ENCODE measurements around the gene SMIM28.
"Not testable (repeated sequence)": the region's sequence is repeated elsewhere in the genome, so short reads cannot be mapped to it uniquely, and the experiment has no call there.

Gene SMIM28

DNA sequence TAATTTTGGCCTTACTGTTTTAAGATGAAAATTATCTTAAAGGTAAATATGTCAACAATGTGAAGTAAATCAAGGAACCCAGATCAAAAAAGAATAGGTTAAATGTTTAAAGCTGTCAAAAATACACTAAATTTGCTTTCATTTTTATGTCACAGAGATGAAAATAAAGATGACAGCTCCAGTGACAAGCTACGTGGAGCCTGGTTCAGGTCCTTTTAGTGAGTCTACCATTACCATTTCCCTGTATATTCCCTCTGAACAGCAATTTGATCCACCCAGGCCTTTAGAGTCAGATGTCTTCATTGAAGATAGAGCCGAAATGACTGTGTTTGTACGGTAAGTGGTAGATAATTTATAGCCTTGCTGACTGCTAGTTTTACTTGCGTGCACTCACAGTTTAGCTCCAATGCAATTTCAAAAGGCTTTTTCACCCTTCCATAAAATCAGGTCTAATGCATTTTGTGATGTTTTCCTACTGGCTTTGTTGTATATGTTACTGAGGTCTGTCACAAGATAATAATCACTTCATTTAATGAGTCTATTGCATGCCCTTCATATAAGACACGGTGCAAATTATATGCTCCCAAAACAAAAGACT, 28.2 kb downstream of the SMIM28 start:
- no peak for DNase-seq (ENCODE audit: low spot score)

DNA sequence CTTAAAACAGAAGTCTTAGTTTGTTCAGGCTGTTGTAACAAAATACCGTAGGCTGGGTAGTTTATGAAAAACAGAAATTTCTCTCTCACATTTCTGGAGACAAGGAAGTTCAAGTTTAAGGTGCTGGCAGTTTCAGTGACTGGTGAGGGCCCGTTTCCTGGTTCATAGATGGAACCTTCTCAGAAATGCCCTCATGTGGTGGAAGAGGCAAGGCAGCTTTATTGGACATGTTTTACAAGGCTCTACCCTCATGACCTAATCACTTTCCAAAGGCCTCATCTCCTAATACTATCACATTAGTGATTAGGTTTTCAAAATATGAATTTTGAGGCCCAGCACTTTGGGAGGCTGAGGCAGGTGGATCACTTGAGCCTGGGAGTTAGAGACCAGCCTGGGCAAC, 28.7 kb downstream of the SMIM28 start:
- DNase-seq (ENCODE audit: low spot score) = no peak

DNA sequence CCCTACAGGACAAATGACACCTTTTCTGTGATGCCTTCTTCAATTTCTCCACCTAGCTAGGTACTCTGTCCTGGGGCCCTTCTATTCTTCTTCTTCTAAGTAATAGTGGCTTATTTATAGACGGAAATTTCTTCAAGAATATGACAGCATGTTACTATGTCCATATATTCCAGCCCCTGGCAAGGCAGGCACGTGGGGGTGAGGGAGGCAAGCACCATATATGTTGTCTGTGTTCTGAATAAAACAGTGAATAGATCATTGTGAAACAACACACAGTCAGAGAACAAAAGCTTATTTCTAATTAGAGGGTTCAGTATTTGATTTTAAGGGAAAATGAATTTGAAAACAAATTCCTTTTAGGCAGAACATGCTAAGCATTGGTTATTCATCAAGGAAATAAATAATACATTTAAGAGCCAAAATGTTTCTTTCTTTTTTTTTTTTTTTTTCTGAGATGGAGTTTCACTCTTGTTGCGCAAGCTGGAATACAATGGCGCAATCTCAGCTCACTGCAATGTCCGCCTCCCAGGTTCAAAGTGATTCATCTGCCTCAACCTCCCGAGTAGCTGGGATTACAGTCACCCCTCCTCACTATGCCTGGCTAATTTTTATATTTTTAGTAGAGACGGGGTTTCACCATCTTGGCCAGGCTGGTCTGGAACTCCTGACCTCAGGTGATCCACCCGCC, 32.5 kb downstream of the SMIM28 start:
- DNase-seq (ENCODE audit: low spot score) = no peak

DNA sequence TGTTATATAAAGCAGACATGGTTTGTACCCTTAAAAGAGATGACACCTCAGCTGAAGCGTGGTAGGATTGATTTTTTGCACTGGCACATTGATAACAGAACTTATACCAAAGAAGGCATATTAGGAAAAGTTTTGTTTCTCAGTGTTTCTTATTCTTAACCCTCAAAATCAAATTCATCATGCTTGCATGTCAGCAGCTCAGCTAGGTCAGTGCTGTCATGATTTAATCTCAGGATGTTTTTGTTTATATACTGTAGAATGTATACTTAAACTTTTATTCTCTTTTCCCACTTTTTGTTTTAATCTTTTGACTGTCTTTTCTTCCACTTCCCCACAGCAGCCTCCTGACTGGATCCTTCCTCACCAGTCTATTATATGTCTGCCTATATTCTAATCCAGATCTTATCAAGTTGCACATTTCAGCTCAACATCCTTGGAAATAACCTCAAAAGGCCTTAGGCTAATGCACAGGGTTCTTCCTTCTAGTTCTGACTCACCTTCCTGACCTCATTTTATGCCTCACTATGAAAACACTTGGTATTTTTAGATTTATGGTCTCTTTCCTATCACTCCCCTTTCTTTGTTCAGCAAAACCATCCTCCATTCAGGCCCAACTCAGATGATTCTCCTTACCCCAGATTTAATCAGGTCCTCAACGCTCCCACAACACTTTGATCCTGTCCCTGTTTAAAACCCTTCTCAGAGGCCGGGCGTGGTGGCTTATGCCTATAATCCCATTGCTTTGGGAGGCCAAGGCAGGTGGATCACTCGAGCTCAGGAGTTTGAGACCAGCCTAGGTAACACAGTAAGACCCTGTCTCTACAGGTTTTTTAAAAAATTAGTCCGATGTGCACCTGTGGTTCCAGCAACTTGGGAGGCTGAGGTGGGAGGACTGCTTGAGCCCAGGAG, 33.5 kb downstream of the SMIM28 start:
- peak; percentile 61 for DNase-seq (ENCODE audit: low spot score)

DNA sequence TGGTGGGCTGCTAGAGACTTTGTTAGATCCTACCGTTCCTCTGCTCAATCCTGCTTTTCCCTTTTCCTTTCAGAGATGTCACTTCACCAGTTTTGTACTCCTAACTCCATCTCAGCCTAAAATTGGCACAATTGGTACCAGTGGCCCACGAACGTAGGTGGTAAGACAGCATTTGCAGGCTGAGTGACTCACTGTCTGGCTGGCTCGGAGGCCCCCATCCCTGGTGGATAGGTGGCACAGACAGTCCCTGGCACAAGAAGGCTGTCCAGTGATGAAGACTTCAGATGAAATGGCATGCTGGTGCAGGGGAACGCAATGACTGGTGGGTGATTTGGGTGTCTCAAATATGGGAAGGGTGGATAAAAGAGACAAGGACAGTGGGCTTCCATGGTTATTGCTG, 37.4 kb downstream of the SMIM28 start:
- no peak for DNase-seq (ENCODE audit: low spot score)

DNA sequence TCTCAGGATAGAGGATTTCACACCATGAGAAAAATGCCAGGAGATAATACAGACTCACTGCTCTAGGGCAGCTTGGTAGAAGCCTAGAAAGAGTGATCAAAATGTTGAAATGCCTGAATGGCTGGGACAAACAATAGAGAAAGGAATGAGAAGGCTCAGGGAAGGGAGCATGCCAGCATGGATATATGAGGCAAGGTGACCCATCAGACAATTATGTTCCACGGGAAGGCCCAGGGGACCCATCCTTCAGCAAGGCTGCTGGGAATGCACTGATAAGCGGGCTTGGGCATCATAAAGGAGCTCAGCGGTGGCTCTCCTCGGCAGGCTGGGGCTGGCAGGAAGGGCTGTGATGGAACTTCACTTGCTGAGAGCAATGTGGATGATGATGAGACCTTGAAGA, 38.5 kb downstream of the SMIM28 start:
- no peak for DNase-seq (ENCODE audit: low spot score)

DNA sequence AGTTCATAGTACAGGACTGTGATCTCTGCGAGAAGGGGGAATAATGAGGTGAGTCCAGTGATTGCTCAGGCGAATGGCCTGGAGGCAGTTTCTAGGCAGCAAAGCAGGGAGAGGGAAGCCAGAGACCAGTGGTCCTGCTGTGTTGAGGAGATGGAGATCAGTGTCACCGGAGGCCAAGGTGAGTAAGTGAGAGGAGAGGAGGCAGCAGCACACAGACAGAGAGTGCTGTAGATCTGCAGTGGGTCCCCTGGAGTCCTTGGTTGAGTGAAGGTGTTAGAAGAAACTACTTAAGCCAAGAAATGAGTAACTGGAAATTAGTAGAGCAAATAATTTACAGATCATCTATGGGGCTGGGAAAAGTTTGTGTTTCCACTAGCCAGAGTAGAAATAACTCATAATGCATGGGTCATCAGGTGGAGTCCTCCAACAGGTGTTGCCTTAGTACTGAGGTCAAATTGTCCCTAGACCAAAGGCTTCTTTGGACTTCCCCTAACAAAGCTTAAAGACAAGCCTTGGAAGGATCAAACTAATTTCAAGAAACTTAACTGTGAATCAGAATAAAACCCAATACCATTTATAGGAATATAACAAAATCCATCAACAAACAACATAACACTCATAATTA, 39.9 kb downstream of the SMIM28 start:
- DNase-seq (ENCODE audit: low spot score) = no peak

DNA sequence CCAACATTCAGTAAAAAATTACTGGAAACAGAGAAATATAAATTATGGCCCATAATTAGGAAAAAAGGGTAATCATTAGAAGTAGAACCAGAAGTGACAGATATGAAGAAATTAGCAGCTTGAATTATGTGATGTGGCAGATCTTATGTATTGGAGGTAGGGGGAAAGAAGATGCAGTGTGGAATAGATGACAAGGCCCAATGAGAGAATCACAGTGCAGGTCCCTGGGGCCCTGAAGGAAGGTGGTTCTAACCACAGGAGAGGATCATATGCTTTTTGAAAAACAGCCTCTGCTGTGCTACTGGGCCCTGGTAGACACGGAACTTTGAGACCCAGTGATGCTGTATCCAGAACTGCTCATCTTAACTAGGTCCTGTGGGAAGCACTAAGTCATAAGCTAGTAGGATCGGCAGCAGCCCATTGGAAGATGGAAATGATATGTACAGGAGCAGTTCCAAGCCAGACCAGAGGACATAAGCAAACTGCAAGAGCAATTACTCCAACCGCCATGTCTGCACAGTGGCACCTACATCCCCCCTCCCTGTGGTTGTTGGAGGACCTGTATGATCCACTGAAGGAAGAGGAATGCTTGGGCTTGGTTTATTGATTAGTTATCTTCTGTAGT, 40.5 kb downstream of the SMIM28 start:
- DNase-seq (ENCODE audit: low spot score) = no peak

DNA sequence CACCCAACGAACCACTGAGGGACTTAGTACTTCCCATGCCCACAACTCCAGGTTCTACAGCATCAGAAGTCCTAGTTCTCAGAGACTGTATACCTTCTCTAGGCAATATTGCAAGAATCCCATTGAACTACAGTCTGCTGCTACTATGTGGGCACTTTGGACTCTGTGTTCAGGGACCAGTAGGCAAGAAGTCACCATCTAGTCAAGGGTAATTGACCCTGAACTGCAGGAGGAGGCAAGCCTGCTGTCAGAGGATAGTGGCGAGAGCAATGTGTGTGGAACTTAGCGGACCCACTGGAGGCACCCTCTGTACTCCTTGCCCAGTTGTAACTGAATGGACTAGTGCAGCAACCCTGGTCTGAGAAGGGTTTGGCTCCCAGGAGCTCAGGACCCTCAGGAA, 42.1 kb downstream of the SMIM28 start:
- no peak for DNase-seq (ENCODE audit: low spot score)

DNA sequence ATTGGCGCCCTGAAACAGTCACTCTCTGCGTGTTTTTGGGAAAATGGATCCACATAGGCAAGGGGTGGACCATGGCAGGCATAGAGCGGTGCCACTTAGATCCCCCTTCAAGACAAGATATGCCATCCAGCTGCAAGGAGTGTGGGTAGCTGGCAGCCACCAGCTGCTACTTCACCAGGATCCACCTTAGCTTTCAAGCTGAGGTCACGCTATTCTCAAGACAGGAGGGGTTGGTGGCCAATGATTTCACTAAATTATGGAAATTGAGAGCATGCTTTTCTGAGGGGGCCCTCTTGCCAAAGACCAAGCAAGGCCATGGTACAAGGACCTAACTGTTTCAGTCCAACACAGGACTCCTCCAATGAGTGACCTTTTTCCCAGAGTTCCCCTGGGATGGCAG, 42.7 kb downstream of the SMIM28 start:
- DNase-seq (ENCODE audit: low spot score) = no peak

DNA sequence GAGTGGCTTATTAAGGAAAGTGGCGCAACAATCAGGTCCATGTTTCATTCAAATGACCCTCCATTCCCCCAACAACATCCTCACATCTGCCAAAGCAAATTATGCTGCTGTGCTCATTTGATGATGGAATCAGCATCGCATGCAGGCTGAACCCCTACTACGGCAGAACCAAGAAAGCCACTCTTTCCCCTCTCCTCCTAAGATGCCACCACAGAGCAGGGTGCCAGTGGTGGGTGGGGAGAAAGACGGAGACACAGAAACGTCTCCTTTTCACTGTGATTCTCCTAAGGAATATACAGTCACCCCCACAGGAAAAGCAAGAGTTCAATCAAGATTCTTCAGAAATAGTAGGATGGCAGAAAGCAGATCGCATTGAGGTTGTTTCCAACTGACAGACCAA, 43.4 kb downstream of the SMIM28 start:
- no peak for DNase-seq (ENCODE audit: low spot score)

DNA sequence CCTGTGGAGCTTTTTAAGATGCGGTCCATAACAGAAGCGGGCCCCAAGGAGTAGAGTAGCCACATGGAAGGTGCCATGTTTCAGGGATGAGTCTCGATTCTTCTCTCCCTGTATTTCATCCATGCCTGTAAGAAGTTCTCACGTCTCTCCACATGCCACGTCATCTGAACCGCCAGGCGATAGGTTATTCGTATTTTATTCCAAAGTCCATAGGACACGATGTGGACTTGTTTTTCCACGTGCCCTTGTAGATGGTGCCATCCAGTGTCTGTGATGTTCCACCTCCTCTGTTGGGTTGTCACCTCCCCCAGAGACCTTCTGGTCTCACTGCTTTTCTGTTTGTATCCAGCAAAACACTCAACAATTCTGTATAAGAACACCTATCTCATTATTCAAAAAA, 43.9 kb downstream of the SMIM28 start:
- DNase-seq (ENCODE audit: low spot score) = no peak

DNA sequence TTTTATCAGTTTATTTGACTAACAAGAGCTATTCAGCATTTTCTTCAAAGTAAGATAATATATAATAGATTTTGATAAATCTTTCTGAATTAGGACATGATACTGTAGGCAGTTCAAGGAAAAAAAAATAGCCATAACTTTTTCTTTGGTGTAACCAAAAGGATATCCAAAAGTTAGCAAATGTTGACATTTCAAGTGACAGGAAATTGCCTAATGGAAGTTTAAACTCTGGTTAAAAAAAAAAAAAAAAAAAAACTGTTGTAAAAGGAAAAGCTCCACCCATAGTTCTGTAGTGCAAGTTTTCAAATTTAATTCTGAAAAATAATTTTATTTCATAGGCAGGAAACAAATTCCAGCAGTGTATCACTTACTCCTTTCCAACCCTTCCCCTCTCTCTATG, 45.2 kb downstream of the SMIM28 start:
- DNase-seq (ENCODE audit: low spot score) = no peak

DNA sequence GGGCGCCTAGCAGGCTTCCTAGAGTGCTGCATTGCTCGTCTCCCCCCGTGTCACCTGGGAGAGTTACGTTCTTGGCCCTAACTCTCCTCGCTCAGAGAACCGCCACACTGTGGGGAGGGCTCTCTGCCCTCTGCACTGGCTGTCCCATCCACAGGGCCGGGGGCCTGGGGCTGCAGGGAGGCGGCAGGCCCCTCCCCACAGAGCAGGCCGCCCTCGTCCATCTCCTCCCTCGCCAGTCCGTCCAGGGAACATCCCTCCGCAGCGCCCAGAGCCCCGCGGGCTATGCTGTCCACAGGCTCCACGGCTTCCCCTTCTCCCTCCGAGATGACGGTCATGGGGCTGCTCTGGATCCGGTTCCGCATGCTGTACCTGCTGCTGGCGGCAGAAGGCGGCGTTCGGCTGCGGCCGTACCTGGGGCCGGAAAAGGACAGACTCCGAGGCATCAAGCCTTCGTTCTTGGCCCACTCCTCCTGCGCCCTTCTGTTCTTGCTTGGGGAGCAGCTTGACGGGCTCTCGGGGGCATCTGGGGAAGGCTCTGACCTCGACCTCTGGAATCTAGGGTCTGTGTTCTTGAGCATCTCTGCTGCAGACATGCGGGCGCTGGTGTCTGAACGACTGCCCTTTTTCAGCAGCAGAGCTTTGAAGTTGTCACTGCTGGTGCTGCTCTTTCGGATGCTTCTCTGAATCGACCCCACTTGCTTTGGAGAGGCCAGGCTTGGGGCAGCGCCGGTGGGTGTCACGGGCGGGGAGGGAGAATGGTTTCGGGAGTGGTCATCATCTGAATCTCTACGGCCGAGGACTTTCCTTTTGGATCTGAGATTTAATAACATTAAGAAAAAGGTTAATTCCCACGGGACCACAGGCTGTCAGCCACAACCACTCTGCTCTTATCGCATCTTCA, 46.5 kb downstream of the SMIM28 start:
- no peak for DNase-seq (ENCODE audit: low spot score)

DNA sequence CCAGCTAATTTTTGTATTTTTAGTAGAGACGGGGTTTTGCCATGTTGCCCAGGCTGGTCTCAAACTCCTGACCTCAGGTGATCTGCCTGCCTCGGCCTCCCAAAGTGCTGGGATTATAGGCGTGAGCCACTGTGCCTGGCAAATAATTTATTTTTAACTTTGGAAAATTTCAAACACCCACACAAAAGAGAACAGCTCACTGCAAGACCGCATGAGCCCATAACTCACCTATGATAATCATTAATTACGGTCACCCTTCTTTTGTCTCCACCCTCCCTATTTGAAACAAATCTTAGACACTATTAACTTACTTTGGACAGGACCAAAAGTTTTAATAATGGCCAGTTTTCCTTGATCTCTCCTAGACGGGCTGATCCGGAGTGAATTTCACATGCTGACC, 47.6 kb downstream of the SMIM28 start:
- DNase-seq (ENCODE audit: low spot score) = not testable (repeated sequence)

DNA sequence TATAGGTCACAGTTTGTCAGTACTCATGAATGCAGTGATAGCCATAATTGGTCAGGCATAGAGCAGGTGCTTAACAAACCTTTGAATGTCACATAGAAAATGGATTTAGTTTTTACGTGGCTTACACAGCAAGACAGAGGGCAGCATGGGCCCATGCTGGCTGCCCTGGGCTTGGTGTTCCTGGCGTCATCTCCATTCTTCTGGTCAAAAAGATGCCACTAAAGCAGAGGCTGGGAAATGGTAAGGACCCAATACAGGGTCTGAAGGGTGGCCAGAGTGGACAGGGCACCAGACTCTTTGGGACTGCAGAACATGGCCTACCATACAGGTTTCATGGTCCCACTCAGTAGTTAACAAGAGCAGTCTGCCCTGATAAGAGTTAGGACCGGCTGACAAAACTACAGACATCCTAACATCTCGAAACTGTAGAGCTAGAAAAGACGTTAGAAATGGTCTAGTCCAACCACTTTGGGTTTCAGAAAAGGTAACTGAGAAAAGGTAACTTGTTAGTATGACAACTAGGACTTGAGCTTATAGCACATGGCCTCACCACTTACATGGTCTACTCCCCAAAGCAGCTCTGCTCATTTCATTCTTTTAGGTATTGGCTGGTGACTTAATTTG, 48.9 kb downstream of the SMIM28 start:
- no peak for DNase-seq (ENCODE audit: low spot score)

DNA sequence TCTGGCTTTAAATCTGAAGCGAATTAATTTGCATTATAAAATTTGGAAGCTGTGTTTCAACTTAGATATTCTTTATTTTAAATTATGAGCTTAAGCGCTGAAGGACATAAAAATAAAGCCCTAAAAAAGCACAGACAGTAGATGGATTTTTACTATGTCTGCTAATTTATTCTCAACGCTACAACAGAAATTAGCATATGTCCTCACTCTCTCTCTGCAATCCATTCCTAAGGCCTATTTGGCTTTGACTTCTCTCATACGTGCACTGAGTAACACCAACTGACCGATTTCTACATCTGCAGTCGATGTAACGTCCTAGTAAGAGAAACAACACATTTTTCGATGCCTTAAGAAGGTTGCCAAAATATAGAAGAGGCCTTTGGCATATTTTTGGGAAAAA, 50.0 kb downstream of the SMIM28 start:
- DNase-seq (ENCODE audit: low spot score) = no peak

DNA sequence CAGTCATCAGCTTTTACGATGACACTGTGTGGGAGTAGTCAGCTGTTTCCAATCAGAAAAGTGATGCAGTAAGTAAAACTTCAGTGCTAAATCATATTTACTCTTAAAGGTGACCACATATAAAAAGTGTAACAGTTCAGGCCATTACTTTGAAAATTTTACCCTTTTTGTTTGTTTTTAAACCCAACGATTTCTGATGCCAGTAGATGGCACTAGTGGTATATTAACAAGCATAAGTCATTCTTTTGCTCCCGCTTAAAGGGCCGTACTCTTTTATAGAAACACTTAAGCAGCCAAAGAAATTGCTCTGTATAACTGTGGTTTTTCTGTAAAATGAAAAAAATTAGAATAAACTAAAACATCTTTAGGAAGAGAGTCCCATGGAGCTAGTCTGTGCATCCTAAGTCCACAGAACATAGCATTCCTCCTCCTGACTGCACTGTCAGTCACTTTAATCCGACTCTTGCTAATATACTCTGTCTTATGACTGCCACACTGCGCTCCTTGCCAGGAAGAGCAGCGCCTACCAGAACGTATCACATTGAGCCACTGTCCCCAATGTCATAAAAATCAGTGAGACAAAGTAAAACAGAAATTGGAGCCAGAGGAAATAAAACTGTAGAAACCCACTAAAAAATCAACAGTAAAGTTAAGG, 51.4 kb downstream of the SMIM28 start:
- DNase-seq (ENCODE audit: low spot score) = peak; percentile 76

DNA sequence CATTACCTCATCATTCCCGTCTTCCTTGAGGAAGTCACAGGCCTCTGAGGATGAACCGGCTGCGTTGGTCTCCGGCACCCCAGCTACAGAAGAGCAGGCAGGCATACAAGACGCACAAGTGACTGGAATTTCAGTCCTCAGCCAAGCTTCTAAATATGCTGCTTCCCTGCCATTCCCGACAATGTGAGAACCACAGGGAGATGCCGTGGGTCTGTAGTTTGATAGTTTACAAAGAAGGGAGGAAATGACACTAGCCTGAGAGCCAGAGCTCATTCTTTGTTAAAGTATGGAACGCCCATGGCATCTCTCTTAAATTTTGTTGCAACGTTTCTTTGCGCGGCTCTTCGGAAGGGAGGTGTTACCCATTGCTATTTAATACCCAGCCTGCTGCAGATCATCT, 52.1 kb downstream of the SMIM28 start:
- peak; percentile 33 for DNase-seq (ENCODE audit: low spot score)
